Tibial nerve (tissue), 4 donors: Measurements from ENCODE around the gene EXOC4.

Experiments
- EP300 ChIP-seq, 2 donors: sonication (generic); formaldehyde crosslinking; IDR thresholded peaks; one replicate each; pipeline ENCODE4 v1.6.1; 2017; ENCODE audit warnings: antibody characterized with exemption in 2 of 2, mild to moderate bottlenecking in 1 of 2
- POLR2A ChIP-seq, 2 donors: fragments of 450-650 bp; IDR thresholded peaks; one replicate each; pipeline ENCODE4 v1.6.1; 2017; ENCODE audit warnings: antibody characterized with exemption in 2 of 2, mild to moderate bottlenecking in 2 of 2, moderate library complexity in 2 of 2
- TF ChIP-seq, protein P1 (sequence below), 5 experiments: fragments of 200-600 bp in 3 of 5; fragments of 450-650 bp in 2 of 5; sonication (generic) in 3 of 5; IDR thresholded peaks; one replicate each; pipeline ENCODE4 v1.5.1; 2016 to 2019; ENCODE audit warnings: antibody characterized with exemption in 5 of 5, mild to moderate bottlenecking in 3 of 5, moderate library complexity in 2 of 5

DNA sequence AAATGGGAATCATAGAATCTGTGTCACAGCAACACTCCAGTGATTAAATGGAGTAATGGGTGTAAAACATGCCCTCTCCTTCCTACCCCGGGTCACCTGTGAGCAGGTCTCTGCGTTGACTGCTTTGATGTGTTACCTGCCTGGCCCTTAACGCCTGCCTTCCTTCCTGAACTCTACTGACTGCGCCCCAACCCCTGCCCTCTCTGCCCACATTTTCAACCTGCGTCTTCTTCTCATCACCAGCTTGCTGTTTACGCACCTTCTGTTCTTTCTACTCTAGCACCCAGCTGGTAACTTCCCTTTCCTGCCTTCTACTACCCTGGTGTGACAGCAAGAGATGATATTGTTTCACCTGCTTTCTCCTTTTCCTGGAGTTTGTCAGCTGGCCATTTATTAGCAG, 571.3 kb downstream of the EXOC4 start:
- TF ChIP-seq POLR2A (IDR thresholded peaks at IDR 0.05) (no peak), EP300 (IDR thresholded peaks at IDR 0.05) (no peak)
- TF ChIP-seq, protein P1, sequence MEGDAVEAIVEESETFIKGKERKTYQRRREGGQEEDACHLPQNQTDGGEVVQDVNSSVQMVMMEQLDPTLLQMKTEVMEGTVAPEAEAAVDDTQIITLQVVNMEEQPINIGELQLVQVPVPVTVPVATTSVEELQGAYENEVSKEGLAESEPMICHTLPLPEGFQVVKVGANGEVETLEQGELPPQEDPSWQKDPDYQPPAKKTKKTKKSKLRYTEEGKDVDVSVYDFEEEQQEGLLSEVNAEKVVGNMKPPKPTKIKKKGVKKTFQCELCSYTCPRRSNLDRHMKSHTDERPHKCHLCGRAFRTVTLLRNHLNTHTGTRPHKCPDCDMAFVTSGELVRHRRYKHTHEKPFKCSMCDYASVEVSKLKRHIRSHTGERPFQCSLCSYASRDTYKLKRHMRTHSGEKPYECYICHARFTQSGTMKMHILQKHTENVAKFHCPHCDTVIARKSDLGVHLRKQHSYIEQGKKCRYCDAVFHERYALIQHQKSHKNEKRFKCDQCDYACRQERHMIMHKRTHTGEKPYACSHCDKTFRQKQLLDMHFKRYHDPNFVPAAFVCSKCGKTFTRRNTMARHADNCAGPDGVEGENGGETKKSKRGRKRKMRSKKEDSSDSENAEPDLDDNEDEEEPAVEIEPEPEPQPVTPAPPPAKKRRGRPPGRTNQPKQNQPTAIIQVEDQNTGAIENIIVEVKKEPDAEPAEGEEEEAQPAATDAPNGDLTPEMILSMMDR (IDR thresholded peaks at IDR 0.05) = no peak
